KMS-11 (cell line): ENCODE measurements around the gene SEC24C.

Source experiments
- H2AFZ ChIP-seq: fragments of 200-600 bp; sonication (generic); 2 replicates; pipeline ENCODE4 v1.6.1; 2016; ENCODE audit warnings: antibody characterized with exemption, mixed run types, low read depth
- H3K27ac ChIP-seq: fragments of 200-600 bp; sonication (generic); 2 replicates; pipeline ENCODE4 v1.6.1; 2016; ENCODE audit warnings: mild to moderate bottlenecking, mixed run types
- H3K27me3 ChIP-seq: fragments of 200-600 bp; sonication (generic); 2 replicates; pipeline ENCODE4 v1.6.1; 2017; ENCODE audit warnings: mild to moderate bottlenecking, low read depth, mixed run types, moderate library complexity; ENCODE audit not compliant: insufficient read depth
- H3K36me3 ChIP-seq: fragments of 200-600 bp; sonication (generic); 2 replicates; pipeline ENCODE4 v1.6.1; 2017; ENCODE audit warnings: mild to moderate bottlenecking, mixed run types; ENCODE audit not compliant: insufficient read depth
- H3K4me1 ChIP-seq: fragments of 200-600 bp; sonication (generic); 2 replicates; pipeline ENCODE4 v1.6.1; 2016; ENCODE audit warnings: mild to moderate bottlenecking, low read depth, mixed run types; ENCODE audit not compliant: poor library complexity, severe bottlenecking
- H3K4me2 ChIP-seq: fragments of 200-600 bp; sonication (generic); 2 replicates; pipeline ENCODE4 v1.7.0; 2016; ENCODE audit warnings: mild to moderate bottlenecking, mixed run types
- H3K4me3 ChIP-seq: fragments of 200-600 bp; sonication (generic); IDR thresholded peaks from 2 replicates; pipeline ENCODE4 v1.6.1; 2017; ENCODE audit warnings: low read depth, low read length, mixed read lengths; ENCODE audit not compliant: insufficient read depth
- H3K79me2 ChIP-seq: fragments of 200-600 bp; sonication (generic); 2 replicates; pipeline ENCODE4 v1.6.1; 2016; ENCODE audit warnings: low read depth, mixed run types; ENCODE audit not compliant: insufficient read depth
- H3K9ac ChIP-seq: fragments of 200-600 bp; sonication (generic); 2 replicates; pipeline ENCODE4 v1.6.1; 2016; ENCODE audit warnings: mild to moderate bottlenecking, mixed run types
- H4K20me1 ChIP-seq: fragments of 200-600 bp; sonication (generic); 2 replicates; pipeline ENCODE4 v1.6.1; 2016; ENCODE audit warnings: mild to moderate bottlenecking, mixed run types; ENCODE audit not compliant: insufficient read depth
- CTCF ChIP-seq: fragments of 200-600 bp; sonication (generic); conservative IDR thresholded peaks from 2 replicates; pipeline ENCODE4 v1.6.1; 2017; ENCODE audit warnings: low read depth, mild to moderate bottlenecking, antibody characterized with exemption, low read length, moderate library complexity, mixed read lengths

Gene SEC24C

GRCh38 chr10:73813333-73813732 lies 69.2 kb downstream of the SEC24C start:
- Histone ChIP-seq H3K4me3 (no peak overlapping the region), H3K4me2 (no peak overlapping the region), H4K20me1 (no peaks in the 10 kb centered on the region), H3K27ac (no peak overlapping the region), H3K79me2 (no peaks in the 10 kb centered on the region), H2AFZ (no peak overlapping the region), H3K36me3 (no peaks in the 10 kb centered on the region), H3K9ac (no peak overlapping the region), H3K4me1 (peaks cover 8% of the 10 kb centered on the region), H3K27me3 (no peaks in the 10 kb centered on the region)
- no peak for TF ChIP-seq CTCF

- H4K20me1 ChIP-seq = no peaks in the 10 kb centered on the region
- peaks cover 8% of the 10 kb centered on the region for H3K4me1 ChIP-seq
- no peak overlapping the region for H3K27ac ChIP-seq
- H2AFZ ChIP-seq = no peak overlapping the region
- no peaks in the 10 kb centered on the region for H3K79me2 ChIP-seq
- no peaks in the 10 kb centered on the region for H3K27me3 ChIP-seq
- TF ChIP-seq CTCF = no peak
- H3K4me2 ChIP-seq = no peak overlapping the region
- no peaks in the 10 kb centered on the region for H3K36me3 ChIP-seq
- H3K9ac ChIP-seq = no peak overlapping the region
- H3K4me3 ChIP-seq = no peak overlapping the region
These were observed 70.2 kb downstream of the SEC24C start for GRCh38 chr10:73814276-73814895.

- Histone ChIP-seq H3K4me2 (no peak overlapping the region), H3K36me3 (no peaks in the 10 kb centered on the region), H3K27ac (no peak overlapping the region), H3K4me1 (peaks cover 4% of the 10 kb centered on the region), H2AFZ (no peak overlapping the region), H3K79me2 (no peaks in the 10 kb centered on the region), H3K27me3 (no peaks in the 10 kb centered on the region), H3K9ac (no peak overlapping the region), H3K4me3 (no peak overlapping the region), H4K20me1 (no peaks in the 10 kb centered on the region)
- peak; percentile 46 for TF ChIP-seq CTCF
These were observed 70.9 kb downstream of the SEC24C start for GRCh38 chr10:73814896-73815718.

GRCh38 chr10:73815719-73816030 lies 71.5 kb downstream of the SEC24C start:
- Histone ChIP-seq H3K9ac (no peak overlapping the region), H3K79me2 (no peaks in the 10 kb centered on the region), H3K4me2 (no peak overlapping the region), H3K4me1 (no peaks in the 10 kb centered on the region), H3K27ac (no peak overlapping the region), H4K20me1 (no peaks in the 10 kb centered on the region), H3K36me3 (no peaks in the 10 kb centered on the region), H3K4me3 (no peak overlapping the region), H2AFZ (no peak overlapping the region), H3K27me3 (no peaks in the 10 kb centered on the region)
- TF ChIP-seq CTCF = no peak
